Activated T-helper 17 cell treated with anti-CD3 and anti-CD28 coated beads, Interleukin-2, amount 50 U/mL, for 72 hours (primary cell): ENCODE results near the gene ACTRT2. TPM values are rescaled to one million over a fixed set of nuclear protein-coding genes. Genes with fewer than 3 reads are reported as not detected.

ENCODE experiments used
- ATAC-seq: fragments of 150-1000 bp; cut with Tn5 transposase; replicated peaks from 2 replicates; pipeline ENCODE4 v1.10.0; 2021; ENCODE audit warnings: mild to moderate bottlenecking, moderate library complexity
- H3K27ac Mint-ChIP-seq: one replicate; pipeline ENCODE4 v1.8.0; 2022; ENCODE audit warnings: mixed read lengths
- H3K27me3 Mint-ChIP-seq: one replicate; pipeline ENCODE4 v1.8.0; 2022; ENCODE audit warnings: mixed read lengths
- H3K36me3 Mint-ChIP-seq: one replicate; pipeline ENCODE4 v1.8.0; 2022; ENCODE audit warnings: low read depth, mild to moderate bottlenecking, mixed read lengths
- H3K4me1 Mint-ChIP-seq: one replicate; pipeline ENCODE4 v1.8.0; 2022; ENCODE audit warnings: mixed read lengths
- H3K4me3 Mint-ChIP-seq: one replicate; pipeline ENCODE4 v1.8.0; 2022; ENCODE audit warnings: mild to moderate bottlenecking, mixed read lengths
- H3K9me3 Mint-ChIP-seq: one replicate; pipeline ENCODE4 v1.8.0; 2022; ENCODE audit warnings: mixed read lengths
- total RNA-seq, 2 donors: library from RNA; stranded (reverse); gene quantifications; one replicate each; pipeline ENCODE4 v1.2.3, GENCODE V29; 2022

The ACTRT2 gene
- total RNA-seq, 2 donors from 2014 or later = not detected

DNA sequence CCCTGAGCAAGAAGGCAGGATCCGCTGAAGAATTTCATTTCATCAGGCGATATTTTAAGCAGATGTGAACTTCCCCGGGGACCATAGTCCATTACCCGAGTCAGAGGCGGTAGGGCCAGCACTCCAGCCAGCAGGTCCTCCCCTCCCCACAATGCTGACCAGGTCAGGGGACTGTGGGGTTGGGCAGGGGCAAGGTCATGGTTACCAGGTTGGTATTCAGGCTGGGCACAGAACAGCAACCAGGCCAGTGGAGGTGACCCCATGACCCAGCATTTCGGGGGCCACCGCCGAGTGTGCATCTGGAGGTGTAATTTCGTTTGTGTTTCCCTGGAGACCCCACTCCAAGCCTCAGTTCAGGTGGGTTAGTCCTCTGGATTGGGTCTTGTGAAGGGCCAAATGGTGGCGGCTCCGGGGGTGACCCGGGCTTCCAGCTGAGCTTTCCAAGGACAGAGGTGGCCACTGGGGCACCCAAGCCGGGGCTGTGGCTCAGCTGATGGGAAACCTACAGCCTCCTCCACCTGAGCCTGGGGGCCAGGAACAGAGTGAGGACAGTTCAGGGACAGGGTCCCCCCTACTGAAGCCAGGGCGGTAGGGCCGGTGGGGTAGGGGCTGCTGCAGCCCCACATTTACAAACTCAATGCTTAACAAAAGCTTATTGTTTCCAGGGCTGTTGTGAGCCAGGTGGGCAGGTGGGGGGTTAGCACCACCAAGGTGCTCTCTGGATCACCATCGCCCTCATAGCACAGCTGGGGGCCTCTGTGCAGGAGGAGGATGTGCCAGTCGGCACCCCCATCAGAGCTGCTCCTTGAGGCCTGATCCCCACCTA, 50.5 kb downstream of the ACTRT2 start:
- Mint-ChIP-seq H3K4me1 (no peaks in the 10 kb centered on the region), H3K36me3 (no peaks in the 10 kb centered on the region), H3K4me3 (no peak overlapping the region), H3K27ac (no peak overlapping the region), H3K9me3 (no peaks in the 10 kb centered on the region), H3K27me3 (peaks cover 3% of the 10 kb centered on the region)
- no peak for ATAC-seq

Other genes with a start within 250 kb of the ACTRT2 start
- gene TTC34, start 219.8 kb upstream of the ACTRT2 start, total RNA-seq = 1 to 10 TPM in 1 of 2 donors, under 1 TPM in 1; 0.48 to 2.5 TPM
- not detected for gene PRDM16, start 47.7 kb downstream of the ACTRT2 start, total RNA-seq